Measurements from ENCODE around the gene STK24.

Gene STK24

GRCh38 chr13:98528663-98529064, 48.2 kb downstream of the STK24 start:
- DNase-seq: no peak

- DNase-seq: no peak
These were observed 49.4 kb downstream of the STK24 start for GRCh38 chr13:98527526-98527925.

- no peak for DNase-seq
These were observed 50.8 kb downstream of the STK24 start for GRCh38 chr13:98526182-98526512.

- no peak for DNase-seq
These were observed 51.3 kb downstream of the STK24 start for GRCh38 chr13:98525456-98526181.

GRCh38 chr13:98524793-98525192, 52.1 kb downstream of the STK24 start:
- DNase-seq: no peak

GRCh38 chr13:98524391-98524790, 52.5 kb downstream of the STK24 start:
- DNase-seq: no peak

- DNase-seq: no peak
These were observed 53.3 kb downstream of the STK24 start for GRCh38 chr13:98523455-98524102.

GRCh38 chr13:98522371-98522770, 54.5 kb downstream of the STK24 start:
- no peak for DNase-seq

GRCh38 chr13:98521461-98522247, 55.3 kb downstream of the STK24 start:
- DNase-seq: no peak

- DNase-seq: no peak
These were observed 56.0 kb downstream of the STK24 start for GRCh38 chr13:98520674-98521449.

- no peak for DNase-seq
These were observed 56.9 kb downstream of the STK24 start for GRCh38 chr13:98519976-98520375.

- DNase-seq: peak; percentile 16 to 30
These were observed 59.2 kb downstream of the STK24 start for GRCh38 chr13:98517576-98518310.

GRCh38 chr13:98515818-98516465, 61.0 kb downstream of the STK24 start:
- DNase-seq: no peak

- no peak for DNase-seq
These were observed 62.6 kb downstream of the STK24 start for GRCh38 chr13:98514288-98514687.

GRCh38 chr13:98513837-98514236, 63.1 kb downstream of the STK24 start:
- DNase-seq: no peak

- no peak for DNase-seq
These were observed 63.9 kb downstream of the STK24 start for GRCh38 chr13:98512774-98513665.

- DNase-seq: no peak
These were observed 65.5 kb downstream of the STK24 start for GRCh38 chr13:98511435-98511834.

- DNase-seq: no peak
These were observed 66.8 kb downstream of the STK24 start for GRCh38 chr13:98510156-98510509.

GRCh38 chr13:98509271-98510155, 67.4 kb downstream of the STK24 start:
- peak; percentile 30 to 35 for DNase-seq

- no peak for DNase-seq
These were observed 68.2 kb downstream of the STK24 start for GRCh38 chr13:98508685-98509084.
